ENCODE results near the gene ABCA4. TPM values are rescaled to one million over a fixed set of nuclear protein-coding genes. Genes with fewer than 3 reads are reported as not detected.

Gene ABCA4
- total RNA-seq, 2 donors from 2014 or later: 1.2 TPM; not detected in 1

GRCh38 chr1:94125551-94126514 lies 4.9 kb upstream of the ABCA4 start:
- no peak for ATAC-seq
- intact Hi-C loops (cut with DNase I, micrococcal nuclease): no loop called here
- no peak for DNase-seq

DNA sequence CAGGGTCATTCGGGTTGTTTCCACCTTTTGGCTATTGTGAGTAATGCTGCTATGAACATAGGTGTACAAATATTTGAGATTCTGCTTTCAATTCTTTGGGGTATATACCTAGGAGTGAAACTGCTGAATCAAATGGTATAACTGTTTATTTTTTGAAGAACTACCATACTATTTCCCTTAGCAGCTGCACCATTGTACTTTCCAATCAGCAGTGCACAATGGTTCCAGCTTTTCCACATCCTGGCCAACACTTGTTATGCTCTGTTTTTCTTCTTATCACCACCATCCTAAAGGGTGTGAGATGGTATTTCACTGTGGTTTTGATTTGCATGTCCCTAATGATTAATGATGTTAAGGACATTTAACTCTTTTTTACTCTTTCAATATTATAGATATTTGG lies 3.6 kb upstream of the ABCA4 start:
- intact Hi-C loops (cut with DNase I, micrococcal nuclease): no loop called here
- DNase-seq: no peak
- no peak for ATAC-seq

- intact Hi-C loops (cut with DNase I, micrococcal nuclease): no loop called here
- ATAC-seq (no peak), DNase-seq (no peak)
Observed at GRCh38 chr1:94122201-94122970, 1.4 kb upstream of the ABCA4 start.

DNA sequence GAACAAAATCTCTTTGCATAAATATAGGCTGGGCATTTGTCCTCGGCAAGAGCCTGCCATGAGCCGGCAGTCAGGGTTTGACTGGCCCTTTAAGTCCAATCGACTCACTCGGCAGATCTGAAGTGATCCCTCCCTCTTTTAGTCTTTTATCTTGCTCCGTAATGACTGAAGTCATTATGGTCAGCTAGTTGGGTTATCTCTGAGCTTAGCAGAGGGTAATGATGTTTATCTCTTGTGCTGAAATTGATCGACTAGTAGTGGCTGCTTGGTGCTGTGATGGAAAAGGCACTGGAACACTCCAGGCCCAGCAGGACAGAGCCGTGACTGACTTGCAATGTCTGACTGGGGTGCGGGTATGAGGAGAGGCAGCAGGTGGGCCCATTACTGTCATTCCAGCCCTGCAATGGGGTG lies 468 bp upstream of the ABCA4 start:
- ATAC-seq (no peak), DNase-seq (no peak)
- intact Hi-C loops (cut with DNase I, micrococcal nuclease): no loop called here

- no peak for ATAC-seq
- no peak for DNase-seq
- intact Hi-C loops (cut with DNase I, micrococcal nuclease): no loop called here
Observed at GRCh38 chr1:94120570-94120901, 412 bp downstream of the ABCA4 start.

- no peak for ATAC-seq
- intact Hi-C loops (cut with DNase I, micrococcal nuclease): no loop called here
- no peak for DNase-seq
Observed at GRCh38 chr1:94119796-94120569, 965 bp downstream of the ABCA4 start.

- no peak for ATAC-seq
- intact Hi-C loops (cut with DNase I, micrococcal nuclease): no loop called here
- DNase-seq: no peak
Observed at GRCh38 chr1:94119306-94119705, 1.6 kb downstream of the ABCA4 start.

GRCh38 chr1:94118471-94118870 lies 2.5 kb downstream of the ABCA4 start:
- intact Hi-C loops (cut with DNase I, micrococcal nuclease): no loop called here
- no peak for DNase-seq
- ATAC-seq: no peak

GRCh38 chr1:94118013-94118412 lies 2.9 kb downstream of the ABCA4 start:
- ATAC-seq (no peak), DNase-seq (no peak)
- intact Hi-C loops (cut with DNase I, micrococcal nuclease): no loop called here

GRCh38 chr1:94117259-94117851 lies 3.6 kb downstream of the ABCA4 start:
- DNase-seq (no peak), ATAC-seq (no peak)
- intact Hi-C loops (cut with DNase I, micrococcal nuclease): no loop called here

GRCh38 chr1:94115900-94116436 lies 5.0 kb downstream of the ABCA4 start:
- ATAC-seq: no peak
- intact Hi-C loops (cut with DNase I, micrococcal nuclease): no loop called here
- DNase-seq: no peak

- DNase-seq (no peak), ATAC-seq (no peak)
- intact Hi-C loops (cut with DNase I, micrococcal nuclease): no loop called here
Observed at GRCh38 chr1:94115254-94115899, 5.6 kb downstream of the ABCA4 start.

DNA sequence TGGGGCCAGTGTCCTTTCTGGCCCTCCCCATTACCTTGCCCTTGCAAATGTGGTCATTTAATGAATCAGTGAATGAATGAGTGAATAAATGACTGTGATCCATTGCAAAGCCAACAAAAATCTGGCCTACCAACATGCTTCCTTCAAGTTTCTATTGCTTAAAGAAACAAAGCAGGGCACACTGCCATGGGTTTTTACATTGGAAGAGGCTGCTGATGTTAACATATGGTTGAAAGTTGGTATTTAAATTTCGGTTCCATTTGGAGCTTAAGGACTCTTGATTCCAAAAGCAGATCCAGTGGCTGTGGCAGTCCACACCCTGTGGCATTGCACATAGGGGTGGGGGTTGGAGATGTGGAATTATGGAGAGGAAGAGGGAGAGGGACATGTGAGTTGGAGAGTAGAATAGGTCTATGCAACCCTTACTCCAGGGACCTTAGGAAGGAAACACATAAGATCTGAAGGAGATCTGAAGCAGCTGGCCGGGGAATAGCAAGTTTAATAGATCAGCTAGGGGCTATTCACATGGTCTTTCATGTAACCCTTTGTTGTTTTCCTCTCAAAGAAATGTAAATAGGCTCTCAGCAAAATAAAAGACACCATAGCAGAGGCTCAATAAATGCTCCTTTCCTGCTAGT lies 7.2 kb downstream of the ABCA4 start:
- ATAC-seq: no peak
- no peak for DNase-seq
- intact Hi-C loops (cut with DNase I, micrococcal nuclease): no loop called here

- intact Hi-C loops (cut with DNase I, micrococcal nuclease): no loop called here
- no peak for DNase-seq
Observed at GRCh38 chr1:94111879-94112278, 9.1 kb downstream of the ABCA4 start.

DNA sequence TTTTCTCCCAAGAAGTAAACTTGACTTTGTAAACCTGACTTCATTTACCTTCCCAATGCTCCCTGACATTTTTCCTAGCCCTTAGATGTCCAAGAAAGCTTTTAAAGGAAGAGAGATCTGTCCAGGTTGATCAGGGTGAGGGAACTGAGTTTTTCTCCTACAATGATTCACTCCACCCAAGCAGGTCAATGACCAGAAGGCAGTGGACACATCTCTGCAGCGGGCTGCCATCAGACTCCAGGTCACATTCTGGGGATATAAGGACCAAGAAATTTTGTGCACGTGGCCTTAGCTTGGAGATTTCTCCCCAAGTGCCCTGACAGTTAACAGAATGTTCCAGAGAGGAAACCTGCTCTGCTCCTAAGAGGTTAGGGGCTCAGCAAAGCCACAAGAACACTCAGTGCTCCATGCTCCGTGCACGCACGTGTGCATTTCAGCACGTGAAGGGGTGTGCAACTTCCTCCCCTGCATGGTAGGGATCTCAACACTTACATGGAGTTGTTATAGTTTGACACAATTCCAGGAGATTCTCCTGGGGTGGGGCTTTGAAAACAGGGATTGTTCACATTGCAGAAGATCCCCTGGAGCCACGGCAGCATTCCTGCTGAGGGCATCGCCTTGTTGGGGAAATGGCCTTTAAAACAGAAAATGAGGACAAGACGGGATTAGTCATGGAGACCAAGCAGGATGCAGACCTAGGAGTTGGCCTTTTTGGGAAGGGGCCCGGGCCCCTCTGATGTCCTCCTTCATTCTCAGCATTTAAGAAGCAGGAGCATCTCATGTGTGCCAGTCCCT lies 9.8 kb downstream of the ABCA4 start:
- DNase-seq: no peak
- intact Hi-C loops (cut with DNase I, micrococcal nuclease): no loop called here
- ATAC-seq: no peak

More at GRCh38 chr1:94111879-94112278, 9.1 kb downstream of the ABCA4 start:
- ATAC-seq: no peak

GRCh38 chr1:94110021-94110761 lies 10.8 kb downstream of the ABCA4 start:
- ATAC-seq: no peak
- intact Hi-C loops (cut with DNase I, micrococcal nuclease): no loop called here
- DNase-seq: no peak
